GM12878 (cell line): ENCODE data around the gene APLP1. TPM values are rescaled to one million over a fixed set of nuclear protein-coding genes. Genes with fewer than 3 reads are reported as not detected.

Experiments used
- ASH2L ChIP-seq: fragments of 300-600, 200-600 bp; sonication (generic); IDR thresholded peaks from 2 replicates; pipeline ENCODE4 v1.6.1; 2017; ENCODE audit warnings: low read depth, mild to moderate bottlenecking, borderline replicate concordance
- CREB1 ChIP-seq: IDR thresholded peaks from 2 replicates; pipeline ENCODE4 v1.6.1; 2012; ENCODE audit warnings: low read depth, mild to moderate bottlenecking, inconsistent platforms
- HDAC6 ChIP-seq: fragments of 200-600 bp; sonication (generic); IDR thresholded peaks from one replicate; pipeline ENCODE4 v1.8.0; 2017; ENCODE audit warnings: antibody characterized with exemption; ENCODE audit not compliant: unreplicated experiment
- IRF4 ChIP-seq: IDR thresholded peaks from 2 replicates; pipeline ENCODE4 v1.6.1; 2011; ENCODE audit warnings: low read depth, low read length
- JUND ChIP-seq: IDR thresholded peaks from 2 replicates; pipeline ENCODE4 v1.6.1; 2012; ENCODE audit warnings: low read depth, mild to moderate bottlenecking, low read length, improper control_type of control experiment, moderate library complexity
- MTA2 ChIP-seq: fragments of 450-650 bp; IDR thresholded peaks from 2 replicates; pipeline ENCODE4 v1.6.1; 2016; ENCODE audit warnings: low read depth, mild to moderate bottlenecking, moderate library complexity
- NR2F1 ChIP-seq: fragments of 450-650 bp; conservative IDR thresholded peaks from 2 replicates; pipeline ENCODE4 v1.6.1; 2017; ENCODE audit warnings: mild to moderate bottlenecking
- POLR2AphosphoS2 ChIP-seq: IDR thresholded peaks from 2 replicates; pipeline ENCODE4 v1.6.1; 2011; ENCODE audit warnings: low read depth, mild to moderate bottlenecking, low read length, improper control_type of control experiment, moderate library complexity
- SIX5 ChIP-seq: IDR thresholded peaks from 2 replicates; pipeline ENCODE4 v1.6.1; 2011; ENCODE audit warnings: mild to moderate bottlenecking, low read depth, low read length, moderate library complexity; ENCODE audit not compliant: severe bottlenecking
- SMAD5 ChIP-seq: IDR thresholded peaks from 2 replicates; pipeline ENCODE4 v1.6.1; 2016; ENCODE audit warnings: antibody characterized with exemption, low read depth
- SMC3 ChIP-seq: IDR thresholded peaks from 2 replicates; pipeline ENCODE4 v1.6.1; 2011; ENCODE audit warnings: low read length, improper control_type of control experiment, borderline replicate concordance
- ZNF207 ChIP-seq: fragments of 450-650 bp; IDR thresholded peaks from 2 replicates; pipeline ENCODE4 v1.6.1; 2014; ENCODE audit warnings: antibody characterized with exemption, mild to moderate bottlenecking, borderline replicate concordance
- polyA plus RNA-seq, 11 experiments: library from polyadenylated mRNA; depleted of rRNA in 4 of 11; unstranded in 6 of 11; stranded (reverse) in 5 of 11; fragments of >200 nt; fragmentation: Nextera tagmentation in 4 of 11; fragmentation: Illumina TruSeq in 1 of 11; extraction: Ambion mirVana in 4 of 11; extraction: Trizol in 1 of 11; gene quantifications; 1 replicate in 1 of 11; 2 replicates in 10 of 11; pipeline versions ENCODE4 v1.2.1 to v1.2.3, GENCODE V29; 2011 to 2016; ENCODE audit warnings: inconsistent platforms in 2 of 11, missing spikeins in 2 of 11, low read depth in 1 of 11
- total RNA-seq, 4 experiments: library from RNA; depleted of rRNA in 3 of 4; stranded (reverse); fragments of >200 nt in 3 of 4; fragmentation: Illumina TruSeq in 1 of 4; extraction: Trizol in 1 of 4; gene quantifications; 2 replicates each; pipeline versions ENCODE4 v1.2.1 to v1.2.3, GENCODE V29; 2013 to 2021
- TF ChIP-seq, protein P1 (sequence below): fragments of 450-650 bp; IDR thresholded peaks from 2 replicates; pipeline ENCODE4 v1.6.1; 2017; ENCODE audit warnings: mild to moderate bottlenecking, moderate library complexity
- TF ChIP-seq, protein P2 (sequence below): fragments of 450-650 bp; IDR thresholded peaks from 2 replicates; pipeline ENCODE4 v1.6.1; 2016; ENCODE audit warnings: mild to moderate bottlenecking
- TF ChIP-seq, protein P3 (sequence below): fragments of 450-650 bp; IDR thresholded peaks from 2 replicates; pipeline ENCODE4 v1.6.1; 2016; ENCODE audit warnings: mild to moderate bottlenecking, moderate library complexity, borderline replicate concordance
- TF ChIP-seq, protein P4 (sequence below): fragments of 450-650 bp; IDR thresholded peaks from 2 replicates; pipeline ENCODE4 v1.6.1; 2017; ENCODE audit warnings: mild to moderate bottlenecking

The APLP1 gene
- total and polyA plus RNA-seq, 10 of the 15 experiments (the other 5 are each of a cell fraction or from before 2014, with no cell fraction given) = 0.07 to 2.2 (median 0.91) TPM; not detected in 1

DNA sequence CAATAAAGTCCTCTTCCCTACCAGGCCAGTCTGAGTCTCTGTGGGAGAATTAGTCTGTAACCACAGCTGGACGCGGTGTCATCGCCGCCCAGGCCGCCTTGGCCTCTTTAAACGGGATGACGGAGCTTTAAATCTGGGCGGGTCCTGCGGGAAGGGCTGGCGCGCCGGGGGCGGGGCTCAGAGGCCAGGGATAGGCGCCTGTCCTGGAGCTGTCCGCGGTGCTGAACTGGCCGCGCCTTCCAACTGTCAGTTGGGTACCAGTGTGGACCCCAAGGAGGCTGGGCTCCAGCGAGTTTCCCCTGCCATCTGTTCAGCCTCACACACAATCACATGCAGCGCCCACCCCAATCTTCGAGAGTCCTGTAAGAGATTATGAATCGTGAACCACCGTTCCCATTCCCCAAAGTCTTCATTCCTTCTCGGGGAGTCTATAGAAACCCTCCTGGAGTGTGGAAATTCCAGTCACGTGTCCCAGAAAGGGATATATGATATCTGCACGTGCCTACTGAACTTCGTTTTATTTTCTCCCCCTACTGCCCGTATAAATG, 11.5 kb downstream of the APLP1 start (continued):
- TF ChIP-seq, protein P1, sequence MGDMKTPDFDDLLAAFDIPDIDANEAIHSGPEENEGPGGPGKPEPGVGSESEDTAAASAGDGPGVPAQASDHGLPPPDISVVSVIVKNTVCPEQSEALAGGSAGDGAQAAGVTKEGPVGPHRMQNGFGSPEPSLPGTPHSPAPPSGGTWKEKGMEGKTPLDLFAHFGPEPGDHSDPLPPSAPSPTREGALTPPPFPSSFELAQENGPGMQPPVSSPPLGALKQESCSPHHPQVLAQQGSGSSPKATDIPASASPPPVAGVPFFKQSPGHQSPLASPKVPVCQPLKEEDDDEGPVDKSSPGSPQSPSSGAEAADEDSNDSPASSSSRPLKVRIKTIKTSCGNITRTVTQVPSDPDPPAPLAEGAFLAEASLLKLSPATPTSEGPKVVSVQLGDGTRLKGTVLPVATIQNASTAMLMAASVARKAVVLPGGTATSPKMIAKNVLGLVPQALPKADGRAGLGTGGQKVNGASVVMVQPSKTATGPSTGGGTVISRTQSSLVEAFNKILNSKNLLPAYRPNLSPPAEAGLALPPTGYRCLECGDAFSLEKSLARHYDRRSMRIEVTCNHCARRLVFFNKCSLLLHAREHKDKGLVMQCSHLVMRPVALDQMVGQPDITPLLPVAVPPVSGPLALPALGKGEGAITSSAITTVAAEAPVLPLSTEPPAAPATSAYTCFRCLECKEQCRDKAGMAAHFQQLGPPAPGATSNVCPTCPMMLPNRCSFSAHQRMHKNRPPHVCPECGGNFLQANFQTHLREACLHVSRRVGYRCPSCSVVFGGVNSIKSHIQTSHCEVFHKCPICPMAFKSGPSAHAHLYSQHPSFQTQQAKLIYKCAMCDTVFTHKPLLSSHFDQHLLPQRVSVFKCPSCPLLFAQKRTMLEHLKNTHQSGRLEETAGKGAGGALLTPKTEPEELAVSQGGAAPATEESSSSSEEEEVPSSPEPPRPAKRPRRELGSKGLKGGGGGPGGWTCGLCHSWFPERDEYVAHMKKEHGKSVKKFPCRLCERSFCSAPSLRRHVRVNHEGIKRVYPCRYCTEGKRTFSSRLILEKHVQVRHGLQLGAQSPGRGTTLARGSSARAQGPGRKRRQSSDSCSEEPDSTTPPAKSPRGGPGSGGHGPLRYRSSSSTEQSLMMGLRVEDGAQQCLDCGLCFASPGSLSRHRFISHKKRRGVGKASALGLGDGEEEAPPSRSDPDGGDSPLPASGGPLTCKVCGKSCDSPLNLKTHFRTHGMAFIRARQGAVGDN = no peak
- TF ChIP-seq IRF4 (no peak), JUND (no peak), MTA2 (no peak), SMC3 (peak; percentile 17; the same call in 1 of the 2 replicates), HDAC6 (no peak), SMAD5 (no peak), ASH2L (no peak), ZNF207 (no peak), CREB1 (peak; percentile 45; the same call in 1 of the 2 replicates), NR2F1 (no peak), POLR2AphosphoS2 (no peak), SIX5 (no peak)
- TF ChIP-seq, protein P2, sequence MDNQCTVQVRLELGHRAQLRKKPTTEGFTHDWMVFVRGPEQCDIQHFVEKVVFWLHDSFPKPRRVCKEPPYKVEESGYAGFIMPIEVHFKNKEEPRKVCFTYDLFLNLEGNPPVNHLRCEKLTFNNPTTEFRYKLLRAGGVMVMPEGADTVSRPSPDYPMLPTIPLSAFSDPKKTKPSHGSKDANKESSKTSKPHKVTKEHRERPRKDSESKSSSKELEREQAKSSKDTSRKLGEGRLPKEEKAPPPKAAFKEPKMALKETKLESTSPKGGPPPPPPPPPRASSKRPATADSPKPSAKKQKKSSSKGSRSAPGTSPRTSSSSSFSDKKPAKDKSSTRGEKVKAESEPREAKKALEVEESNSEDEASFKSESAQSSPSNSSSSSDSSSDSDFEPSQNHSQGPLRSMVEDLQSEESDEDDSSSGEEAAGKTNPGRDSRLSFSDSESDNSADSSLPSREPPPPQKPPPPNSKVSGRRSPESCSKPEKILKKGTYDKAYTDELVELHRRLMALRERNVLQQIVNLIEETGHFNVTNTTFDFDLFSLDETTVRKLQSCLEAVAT = no peak
- TF ChIP-seq, protein P3, sequence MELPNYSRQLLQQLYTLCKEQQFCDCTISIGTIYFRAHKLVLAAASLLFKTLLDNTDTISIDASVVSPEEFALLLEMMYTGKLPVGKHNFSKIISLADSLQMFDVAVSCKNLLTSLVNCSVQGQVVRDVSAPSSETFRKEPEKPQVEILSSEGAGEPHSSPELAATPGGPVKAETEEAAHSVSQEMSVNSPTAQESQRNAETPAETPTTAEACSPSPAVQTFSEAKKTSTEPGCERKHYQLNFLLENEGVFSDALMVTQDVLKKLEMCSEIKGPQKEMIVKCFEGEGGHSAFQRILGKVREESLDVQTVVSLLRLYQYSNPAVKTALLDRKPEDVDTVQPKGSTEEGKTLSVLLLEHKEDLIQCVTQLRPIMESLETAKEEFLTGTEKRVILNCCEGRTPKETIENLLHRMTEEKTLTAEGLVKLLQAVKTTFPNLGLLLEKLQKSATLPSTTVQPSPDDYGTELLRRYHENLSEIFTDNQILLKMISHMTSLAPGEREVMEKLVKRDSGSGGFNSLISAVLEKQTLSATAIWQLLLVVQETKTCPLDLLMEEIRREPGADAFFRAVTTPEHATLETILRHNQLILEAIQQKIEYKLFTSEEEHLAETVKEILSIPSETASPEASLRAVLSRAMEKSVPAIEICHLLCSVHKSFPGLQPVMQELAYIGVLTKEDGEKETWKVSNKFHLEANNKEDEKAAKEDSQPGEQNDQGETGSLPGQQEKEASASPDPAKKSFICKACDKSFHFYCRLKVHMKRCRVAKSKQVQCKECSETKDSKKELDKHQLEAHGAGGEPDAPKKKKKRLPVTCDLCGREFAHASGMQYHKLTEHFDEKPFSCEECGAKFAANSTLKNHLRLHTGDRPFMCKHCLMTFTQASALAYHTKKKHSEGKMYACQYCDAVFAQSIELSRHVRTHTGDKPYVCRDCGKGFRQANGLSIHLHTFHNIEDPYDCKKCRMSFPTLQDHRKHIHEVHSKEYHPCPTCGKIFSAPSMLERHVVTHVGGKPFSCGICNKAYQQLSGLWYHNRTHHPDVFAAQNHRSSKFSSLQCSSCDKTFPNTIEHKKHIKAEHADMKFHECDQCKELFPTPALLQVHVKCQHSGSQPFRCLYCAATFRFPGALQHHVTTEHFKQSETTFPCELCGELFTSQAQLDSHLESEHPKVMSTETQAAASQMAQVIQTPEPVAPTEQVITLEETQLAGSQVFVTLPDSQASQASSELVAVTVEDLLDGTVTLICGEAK = no peak
- TF ChIP-seq, protein P4, sequence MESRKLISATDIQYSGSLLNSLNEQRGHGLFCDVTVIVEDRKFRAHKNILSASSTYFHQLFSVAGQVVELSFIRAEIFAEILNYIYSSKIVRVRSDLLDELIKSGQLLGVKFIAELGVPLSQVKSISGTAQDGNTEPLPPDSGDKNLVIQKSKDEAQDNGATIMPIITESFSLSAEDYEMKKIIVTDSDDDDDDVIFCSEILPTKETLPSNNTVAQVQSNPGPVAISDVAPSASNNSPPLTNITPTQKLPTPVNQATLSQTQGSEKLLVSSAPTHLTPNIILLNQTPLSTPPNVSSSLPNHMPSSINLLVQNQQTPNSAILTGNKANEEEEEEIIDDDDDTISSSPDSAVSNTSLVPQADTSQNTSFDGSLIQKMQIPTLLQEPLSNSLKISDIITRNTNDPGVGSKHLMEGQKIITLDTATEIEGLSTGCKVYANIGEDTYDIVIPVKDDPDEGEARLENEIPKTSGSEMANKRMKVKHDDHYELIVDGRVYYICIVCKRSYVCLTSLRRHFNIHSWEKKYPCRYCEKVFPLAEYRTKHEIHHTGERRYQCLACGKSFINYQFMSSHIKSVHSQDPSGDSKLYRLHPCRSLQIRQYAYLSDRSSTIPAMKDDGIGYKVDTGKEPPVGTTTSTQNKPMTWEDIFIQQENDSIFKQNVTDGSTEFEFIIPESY = no peak
